KG1 (cell line): ENCODE results near the gene DHRS2.
"Not testable (repeated sequence)": the region's sequence is repeated elsewhere in the genome, so short reads cannot be mapped to it uniquely, and the experiment has no call there.

ENCODE experiments used
- DNase-seq: peaks from one replicate; lab custom pipeline; 2025; lab: John Stamatoyannopoulos, UW

Gene DHRS2

DNA sequence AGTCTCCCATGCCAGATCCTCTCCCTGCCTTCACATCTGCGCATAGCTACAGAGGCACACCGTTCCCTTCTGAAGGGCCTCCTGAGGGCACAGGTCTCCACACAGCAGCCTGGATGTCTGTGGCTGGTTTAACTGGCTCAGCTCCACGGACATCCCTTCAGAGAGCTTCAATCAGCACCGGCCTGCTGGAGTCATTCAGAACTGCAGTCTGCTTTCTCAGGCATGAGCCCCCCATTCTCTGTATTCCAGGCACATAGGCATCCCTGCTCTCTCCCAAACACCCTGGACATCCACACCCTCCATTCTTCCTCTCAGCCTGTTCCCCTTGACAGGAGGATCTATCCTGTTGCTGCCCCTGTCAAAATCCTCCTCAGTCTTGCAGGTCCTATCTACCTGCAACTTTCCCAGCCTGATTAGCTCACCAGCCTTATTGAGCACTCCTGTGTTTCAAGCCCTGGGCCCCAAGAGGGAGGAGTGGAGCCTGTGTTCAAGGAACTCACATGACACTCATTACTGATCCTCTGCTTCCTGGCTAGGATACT is 2.9 kb upstream of the DHRS2 start:
- no peak for DNase-seq

DNA sequence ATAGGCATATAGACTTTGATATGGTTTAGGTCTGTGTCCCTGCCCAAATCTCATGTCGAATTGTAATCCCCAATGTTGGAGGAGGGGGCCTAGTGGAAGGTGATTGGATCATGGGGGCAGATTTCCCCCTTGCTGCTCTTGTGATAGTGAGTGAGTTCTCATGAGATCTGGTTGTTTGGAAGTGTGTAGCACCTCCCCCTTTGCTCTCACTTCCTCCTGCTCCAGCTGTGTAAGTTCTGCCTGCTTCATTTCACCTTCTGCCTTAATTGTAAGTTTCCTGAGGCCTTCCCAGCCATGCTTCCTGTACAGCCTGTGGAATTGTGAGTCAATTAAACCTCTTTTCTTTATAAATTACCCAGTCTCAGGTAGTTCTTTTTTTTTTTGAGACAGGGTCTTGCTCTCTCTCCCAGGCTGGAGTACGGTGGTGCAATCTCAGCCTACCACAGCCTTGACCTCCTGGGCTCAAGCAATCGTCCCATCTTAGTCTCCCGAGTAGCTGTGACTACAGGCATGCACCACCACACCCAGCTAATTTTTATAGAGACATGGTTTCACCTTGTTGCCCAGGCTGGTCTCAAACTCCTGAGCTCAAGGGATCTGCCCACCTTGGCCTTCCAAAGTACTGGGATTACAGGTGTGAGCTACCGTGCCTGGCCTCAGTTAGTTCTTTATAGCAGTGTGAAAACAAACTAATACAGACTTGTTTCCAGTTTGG is 1.3 kb upstream of the DHRS2 start:
- not testable (repeated sequence) for DNase-seq

DNA sequence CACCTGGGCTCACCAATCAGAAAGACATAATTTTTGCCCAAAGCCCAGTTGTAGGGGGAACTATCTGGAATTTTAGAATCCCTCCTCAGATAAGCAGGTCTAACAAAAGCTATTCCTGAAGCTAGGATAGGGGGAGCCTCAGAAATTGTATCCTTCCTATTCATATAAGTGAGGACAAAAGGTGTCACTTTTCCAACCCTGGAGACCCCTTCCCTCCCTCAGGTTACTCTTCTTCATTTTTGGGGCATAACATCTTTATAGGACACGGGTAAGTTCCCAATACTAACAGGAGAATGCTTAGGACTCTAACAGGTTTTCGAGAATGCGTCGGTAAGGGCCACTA is 1.1 kb downstream of the DHRS2 start:
- not testable (repeated sequence) for DNase-seq

DNA sequence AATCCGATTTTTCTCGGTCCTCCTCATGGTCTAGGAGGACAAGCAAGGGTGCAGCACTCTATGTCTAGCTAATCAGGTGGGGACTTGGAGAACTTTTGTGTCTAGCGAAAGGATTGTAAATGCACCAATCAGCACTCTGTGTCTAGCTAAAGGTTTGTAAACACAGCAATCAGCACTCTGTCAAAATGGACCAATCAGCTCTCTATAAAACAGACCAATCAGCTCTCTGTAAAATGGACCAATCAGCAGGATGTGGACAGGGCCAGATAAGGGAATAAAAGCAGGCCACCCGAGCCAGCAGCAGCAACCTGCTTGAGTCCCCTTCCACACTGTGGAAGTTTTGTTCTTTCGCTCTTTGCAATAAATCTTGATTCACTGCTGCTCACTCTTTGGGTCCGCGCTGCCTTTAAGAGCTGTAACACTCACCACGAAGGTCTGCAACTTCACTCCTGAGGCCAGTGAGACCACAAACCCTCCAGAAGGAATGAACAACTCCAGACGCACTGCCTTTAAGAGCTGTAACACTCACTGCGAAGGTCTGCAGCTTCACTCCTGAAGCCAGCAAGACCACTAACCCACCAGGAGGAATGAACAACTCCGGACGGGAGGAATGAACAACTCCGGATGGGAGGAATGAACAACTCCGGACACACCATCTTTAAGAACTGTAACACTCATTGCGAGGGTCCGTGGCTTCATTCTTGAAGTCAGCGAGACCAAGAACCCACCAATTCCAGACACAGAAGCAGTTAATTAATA is 1.7 kb downstream of the DHRS2 start:
- DNase-seq: not testable (repeated sequence)

GRCh38 chr14:23638414-23639047 is 2.4 kb downstream of the DHRS2 start:
- no peak for DNase-seq

GRCh38 chr14:23639048-23639890 is 3.1 kb downstream of the DHRS2 start:
- no peak for DNase-seq

DNA sequence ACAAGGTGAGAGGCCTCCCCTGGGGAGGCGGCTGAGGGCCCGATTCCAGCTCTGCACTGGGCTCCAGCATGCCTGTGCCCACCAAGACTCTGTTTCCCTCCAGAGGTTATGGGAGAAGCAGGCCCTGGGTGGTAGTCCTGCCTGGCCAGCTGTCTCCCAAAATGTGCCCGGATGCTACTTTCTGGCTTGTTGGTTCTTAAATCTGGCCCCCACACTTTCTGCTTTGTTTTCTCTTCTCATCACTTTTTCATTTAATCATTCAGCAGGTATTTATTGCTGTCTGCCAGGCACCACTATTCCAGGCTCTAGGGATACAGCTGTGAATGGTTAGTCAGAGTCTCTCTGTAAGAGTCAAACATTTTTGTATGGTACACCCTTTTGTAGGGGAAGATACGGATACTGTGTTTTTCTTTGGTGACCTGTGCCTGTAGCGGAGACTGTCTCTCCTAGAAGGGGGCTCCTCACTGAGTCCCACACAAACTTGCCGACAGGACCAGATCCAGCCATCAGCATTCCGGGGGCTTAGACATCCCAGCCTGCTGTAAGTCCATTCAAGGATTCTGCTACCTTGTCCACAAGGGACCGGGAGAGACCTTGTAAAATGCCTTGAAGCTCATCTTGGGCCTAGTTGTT is 3.8 kb downstream of the DHRS2 start:
- no peak for DNase-seq

DNA sequence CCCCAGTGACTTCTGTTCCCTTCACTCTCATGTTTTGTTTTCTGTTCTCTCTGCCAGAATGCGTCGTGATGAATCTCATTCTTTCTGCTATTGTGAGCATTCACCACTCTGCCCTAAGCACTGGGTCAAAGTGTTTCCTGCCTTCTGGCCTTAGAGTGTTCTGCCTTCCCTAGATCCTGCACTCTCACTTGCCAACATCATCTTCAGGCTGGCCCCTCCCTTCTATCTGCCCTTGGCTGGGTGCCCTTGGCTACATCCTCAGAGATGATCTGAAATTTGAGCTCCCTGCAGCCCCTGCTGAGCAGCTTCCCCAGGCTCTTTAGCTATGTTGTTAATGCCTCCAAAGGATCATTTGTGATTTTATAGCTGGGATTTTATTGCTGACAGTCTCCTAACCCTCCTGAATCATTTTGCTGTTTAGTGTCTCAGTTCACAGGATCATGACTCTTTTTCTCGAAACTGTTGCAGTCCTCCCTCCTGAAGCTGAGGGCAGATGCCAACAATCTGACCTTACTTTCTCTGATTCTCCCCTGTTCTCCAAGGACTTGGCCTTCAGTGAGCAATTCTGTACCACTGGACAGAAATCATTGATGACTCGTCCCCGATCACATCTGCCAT is 4.5 kb downstream of the DHRS2 start:
- DNase-seq: no peak

- DNase-seq: no peak
Measured at GRCh38 chr14:23641180-23641914, 5.2 kb downstream of the DHRS2 start.

DNA sequence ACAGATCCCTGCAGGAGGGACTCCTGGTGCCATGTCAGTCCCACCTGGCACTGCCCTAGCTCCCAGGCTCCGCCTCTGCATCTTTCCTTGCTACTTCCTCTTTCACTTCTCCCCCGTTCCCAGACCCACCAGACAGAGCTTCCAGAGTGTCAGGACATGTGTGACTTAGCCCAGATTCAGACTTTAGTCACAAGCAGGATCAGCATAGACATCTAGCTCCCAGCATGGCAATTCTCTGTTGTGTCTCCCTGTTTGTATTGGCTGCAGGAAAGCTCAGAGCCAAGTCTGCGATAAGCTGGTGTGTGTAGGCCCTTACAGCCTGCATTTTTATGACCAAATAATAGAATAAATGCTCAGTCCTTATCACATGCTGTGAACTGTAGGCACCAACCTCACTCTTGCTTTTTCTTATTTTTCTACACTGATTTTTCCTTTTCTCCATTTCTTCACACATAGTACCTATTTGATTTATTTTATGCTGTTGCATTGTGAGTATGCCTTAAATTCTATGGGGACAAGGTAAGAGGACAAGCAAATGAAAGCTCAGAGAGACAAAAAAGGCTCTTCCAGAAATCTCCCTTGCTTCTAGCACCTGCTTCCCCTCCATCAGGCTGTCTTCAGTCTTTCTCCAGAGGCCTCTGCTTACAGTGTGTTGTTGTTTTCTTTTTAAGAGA is 5.9 kb downstream of the DHRS2 start:
- no peak for DNase-seq

DNA sequence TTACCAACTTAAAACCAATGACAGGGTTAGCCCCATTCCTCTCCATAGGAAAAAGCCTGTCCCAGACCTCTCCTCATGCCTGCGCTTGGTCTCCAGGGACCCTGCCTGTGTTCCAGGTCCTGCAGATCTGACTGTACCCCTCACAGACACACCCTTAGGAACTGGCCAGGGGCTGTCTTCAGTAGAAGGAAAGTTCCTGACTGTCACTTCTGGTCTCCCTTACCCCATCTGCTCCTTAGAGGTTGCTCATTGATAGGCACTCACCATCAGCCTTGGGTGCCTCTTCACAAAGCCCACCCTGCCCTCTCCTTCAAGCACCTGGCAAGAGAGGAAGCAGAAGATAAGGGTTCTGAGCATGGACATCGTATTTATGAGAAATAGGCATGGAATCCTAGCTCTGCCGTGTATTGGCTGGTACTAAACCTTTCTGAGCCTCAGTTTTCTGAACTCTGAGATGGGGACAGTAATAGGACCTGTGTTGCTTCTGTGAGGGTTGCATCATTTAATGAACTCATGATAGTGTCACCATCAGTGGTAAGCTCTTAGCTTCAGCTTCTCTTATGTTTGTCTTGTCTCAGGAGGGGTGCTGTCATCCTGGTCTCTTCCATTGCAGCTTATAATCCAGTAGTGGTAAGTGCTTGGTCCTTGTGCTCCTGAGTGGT is 7.5 kb downstream of the DHRS2 start:
- DNase-seq: no peak

GRCh38 chr14:23644195-23644918 is 8.2 kb downstream of the DHRS2 start:
- DNase-seq: no peak

DNA sequence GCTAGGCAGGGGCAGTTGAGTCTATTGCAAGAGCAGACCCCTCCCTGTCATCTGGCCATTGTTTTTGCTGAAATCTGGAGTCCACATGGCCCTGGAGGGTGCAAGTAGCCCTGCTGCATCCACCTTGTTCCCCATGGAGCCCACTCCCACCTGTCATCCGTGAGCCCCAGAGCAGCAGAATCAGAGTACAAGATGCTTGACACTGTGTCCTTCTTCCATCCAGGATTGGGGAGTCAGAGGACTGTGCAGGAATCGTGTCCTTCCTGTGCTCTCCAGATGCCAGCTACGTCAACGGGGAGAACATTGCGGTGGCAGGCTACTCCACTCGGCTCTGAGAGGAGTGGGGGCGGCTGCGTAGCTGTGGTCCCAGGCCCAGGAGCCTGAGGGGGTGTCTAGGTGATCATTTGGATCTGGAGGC is 8.8 kb downstream of the DHRS2 start:
- DNase-seq: no peak

- no peak for DNase-seq
Measured at GRCh38 chr14:23645504-23645811, 9.3 kb downstream of the DHRS2 start.

GRCh38 chr14:23645812-23646647 is 9.9 kb downstream of the DHRS2 start:
- no peak for DNase-seq

DNA sequence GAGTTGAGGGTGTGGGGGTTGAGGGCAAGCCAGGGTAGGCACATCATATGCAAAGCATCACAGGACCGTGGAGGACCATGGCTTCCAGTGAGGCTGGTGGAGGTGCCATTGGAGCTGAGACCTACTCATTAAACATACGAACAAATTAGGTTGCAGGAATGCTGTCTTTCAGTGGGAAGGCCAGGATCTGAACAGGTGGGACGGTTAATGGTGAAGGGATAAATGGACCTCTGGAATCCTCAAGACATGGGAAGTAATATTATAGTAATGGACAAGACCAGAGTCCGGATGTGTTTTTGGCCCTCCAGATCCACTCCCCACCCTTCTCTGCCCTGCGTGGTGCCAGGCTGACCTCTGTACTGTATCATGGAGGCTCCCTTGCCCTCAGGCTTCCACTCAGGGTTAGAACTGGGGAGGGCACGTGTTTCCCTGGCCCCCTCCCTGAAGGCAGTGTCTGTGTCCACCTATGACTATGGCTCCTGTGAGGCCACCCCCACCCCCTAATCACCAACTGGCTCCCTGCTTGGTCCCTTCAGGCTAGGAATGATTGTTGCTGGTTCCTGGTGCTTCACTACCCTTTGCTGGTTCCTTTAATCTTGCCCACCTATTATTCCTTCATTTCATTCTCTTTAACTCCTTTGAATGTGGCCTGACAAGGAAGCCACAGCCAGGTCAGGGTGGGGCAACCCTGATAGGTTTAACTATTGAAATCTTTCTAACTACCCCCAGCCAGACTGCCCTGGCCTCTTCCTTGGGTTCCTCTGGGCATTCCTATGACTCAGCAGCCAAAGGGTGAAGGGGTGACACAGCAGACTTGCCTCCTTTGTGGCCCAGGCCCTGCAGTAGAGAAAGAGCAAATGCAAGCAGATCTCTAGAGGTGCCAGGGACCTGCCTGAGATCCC is 10.7 kb downstream of the DHRS2 start:
- no peak for DNase-seq

- DNase-seq: no peak
Measured at GRCh38 chr14:23647619-23648018, 11.5 kb downstream of the DHRS2 start.
